Body of pancreas (tissue), 4 donors: ENCODE results near the gene KCNC1. TPM values are rescaled to one million over a fixed set of nuclear protein-coding genes. Genes with fewer than 3 reads are reported as not detected.

ENCODE experiments used
- ATAC-seq: fragments of 150-250 bp; one replicate; pipeline ENCODE4 v1.9.1; 2016
- DNase-seq, 4 donors: peaks; one replicate each; pipeline ENCODE4 v3.0.0-alpha.2; 2019
- H3K27ac ChIP-seq, 4 donors: fragments of 200-600 bp; sonication (generic); 1 replicate in 3 of 4; 2 replicates in 1 of 4; pipeline versions ENCODE4 v1.5.1 to v1.6.1; 2016 to 2019; ENCODE audit warnings: mild to moderate bottlenecking in 1 of 4, mixed read lengths in 1 of 4, moderate library complexity in 1 of 4
- H3K27me3 ChIP-seq, 2 donors: fragments of 200-600 bp; sonication (generic); one replicate each; pipeline ENCODE4 v1.6.0; 2016; ENCODE audit warnings: mild to moderate bottlenecking in 1 of 2
- H3K36me3 ChIP-seq, 2 donors: fragments of 200-600 bp; sonication (generic); replicated peaks in 1 of 2; 2 replicates each; pipeline ENCODE4 v1.5.1; 2016; ENCODE audit warnings: low read depth in 2 of 2; ENCODE audit not compliant: insufficient read depth in 1 of 2
- H3K4me1 ChIP-seq: fragments of 200-600 bp; sonication (generic); one replicate; pipeline ENCODE4 v1.6.0; 2016
- H3K4me3 ChIP-seq, 2 donors: fragments of 200-600 bp; sonication (generic); 1 replicate in 1 of 2; 2 replicates in 1 of 2; pipeline ENCODE4 v1.5.1; 2016 to 2019
- H3K9me3 ChIP-seq, 3 donors: fragments of 200-600 bp; sonication (generic); 1 replicate in 2 of 3; 2 replicates in 1 of 3; pipeline ENCODE4 v1.5.1; 2016
- POLR2A ChIP-seq, 3 donors: fragments of 450-650 bp; IDR thresholded peaks; one replicate each; pipeline ENCODE4 v1.6.1; 2016; ENCODE audit warnings: antibody characterized with exemption in 3 of 3, mild to moderate bottlenecking in 2 of 3
- WGBS, 2 donors: methylation state at CpG; one replicate each; pipeline ENCODE4 v1.1.5; 2017; 5-methylcytosine and 5-hydroxymethylcytosine counted together
- intact Hi-C: fragments of 100-400 bp; cut with DNase I; formaldehyde crosslinking; loops from one replicate; pipeline ENCODE4 v1.15.1; 2023
- total RNA-seq, 2 donors: library from RNA; depleted of rRNA; stranded (reverse); fragments of >200 nt; gene quantifications; one replicate each; pipeline ENCODE4 v1.1.0, GENCODE V29; 2016
- TF ChIP-seq, protein P1 (sequence below), 7 experiments: fragments of 450-650 bp in 4 of 7; fragments of 200-600 bp in 3 of 7; sonication (generic) in 3 of 7; IDR thresholded peaks; one replicate each; pipeline ENCODE4 v1.5.1; 2016 to 2019; ENCODE audit warnings: antibody characterized with exemption in 7 of 7

Gene KCNC1
- total RNA-seq, 2 donors from 2014 or later: 0.26 TPM; not detected in 1

DNA sequence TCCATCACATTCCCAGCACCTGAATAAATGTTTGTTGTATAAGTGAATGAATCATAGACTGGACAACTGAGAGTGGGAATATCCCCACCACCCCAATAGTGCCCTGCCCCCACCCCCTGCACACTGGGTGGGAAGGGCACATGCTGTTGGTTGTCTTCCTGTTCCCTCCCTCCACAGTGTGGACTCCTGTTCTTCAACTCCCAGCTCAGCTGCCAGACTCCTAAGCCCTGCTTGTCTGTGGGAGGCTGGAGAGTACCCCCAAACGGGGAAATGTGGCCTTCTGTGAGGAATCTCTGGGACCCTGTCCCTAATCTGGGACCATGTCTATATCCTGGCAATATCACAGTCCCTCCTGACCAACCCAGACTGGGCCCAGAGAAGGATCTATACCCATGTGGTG, 20.7 kb upstream of the KCNC1 start:
- peaks cover 0 to 4% of the 10 kb centered on the region in 2 donors for H3K27me3 ChIP-seq
- intact Hi-C loops: no loop called here

DNA sequence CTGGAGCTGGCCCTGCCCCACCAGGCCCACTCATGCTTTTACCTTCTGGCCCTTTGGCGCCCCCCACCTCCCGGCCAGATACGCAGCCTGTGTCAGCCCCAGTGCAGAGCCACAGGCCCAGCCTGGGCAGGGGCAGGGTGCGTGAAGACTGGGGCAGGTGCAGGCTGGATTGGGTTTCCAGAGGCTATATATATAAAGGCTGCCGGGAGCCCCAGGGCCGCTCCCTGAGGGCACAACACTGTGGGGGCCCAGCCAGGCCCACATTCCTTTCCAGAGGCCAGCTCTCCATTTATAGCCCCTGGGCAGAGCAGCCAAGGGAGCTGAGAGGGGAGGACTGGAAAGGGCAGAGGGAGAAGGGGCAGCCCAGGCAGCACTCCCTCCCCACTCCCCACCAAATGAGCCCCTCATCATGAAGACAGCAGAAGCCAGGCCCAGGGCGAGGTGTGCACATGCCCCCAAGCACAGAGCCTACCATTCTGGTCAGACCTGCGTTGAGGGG, 20.2 kb upstream of the KCNC1 start:
- TF ChIP-seq, protein P1, sequence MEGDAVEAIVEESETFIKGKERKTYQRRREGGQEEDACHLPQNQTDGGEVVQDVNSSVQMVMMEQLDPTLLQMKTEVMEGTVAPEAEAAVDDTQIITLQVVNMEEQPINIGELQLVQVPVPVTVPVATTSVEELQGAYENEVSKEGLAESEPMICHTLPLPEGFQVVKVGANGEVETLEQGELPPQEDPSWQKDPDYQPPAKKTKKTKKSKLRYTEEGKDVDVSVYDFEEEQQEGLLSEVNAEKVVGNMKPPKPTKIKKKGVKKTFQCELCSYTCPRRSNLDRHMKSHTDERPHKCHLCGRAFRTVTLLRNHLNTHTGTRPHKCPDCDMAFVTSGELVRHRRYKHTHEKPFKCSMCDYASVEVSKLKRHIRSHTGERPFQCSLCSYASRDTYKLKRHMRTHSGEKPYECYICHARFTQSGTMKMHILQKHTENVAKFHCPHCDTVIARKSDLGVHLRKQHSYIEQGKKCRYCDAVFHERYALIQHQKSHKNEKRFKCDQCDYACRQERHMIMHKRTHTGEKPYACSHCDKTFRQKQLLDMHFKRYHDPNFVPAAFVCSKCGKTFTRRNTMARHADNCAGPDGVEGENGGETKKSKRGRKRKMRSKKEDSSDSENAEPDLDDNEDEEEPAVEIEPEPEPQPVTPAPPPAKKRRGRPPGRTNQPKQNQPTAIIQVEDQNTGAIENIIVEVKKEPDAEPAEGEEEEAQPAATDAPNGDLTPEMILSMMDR (IDR thresholded peaks at IDR 0.05): no peak
- no peak for TF ChIP-seq POLR2A (IDR thresholded peaks at IDR 0.05)
- Histone ChIP-seq H3K27me3 (peaks cover 0 to 4% of the 10 kb centered on the region in 2 donors), H3K4me1 (peaks cover 6% of the 10 kb centered on the region), H3K9me3 (no peaks in the 10 kb centered on the region), H3K4me3 (no peak overlapping the region), H3K27ac (no peak overlapping the region), H3K36me3 (no peaks in the 10 kb centered on the region)
- ATAC-seq (no peak), DNase-seq (no peak)
- 43 to 59% methylated on average over 4 to 7 of the region's 8 CpGs for WGBS, 2 donors
- intact Hi-C loops: no loop called here

More for the DNA sequence above, 20.7 kb upstream of the KCNC1 start:
- ATAC-seq: no peak
- H3K27ac ChIP-seq: no peak overlapping the region
- no peaks in the 10 kb centered on the region for H3K9me3 ChIP-seq
- no peak for DNase-seq
- no peak for TF ChIP-seq POLR2A (IDR thresholded peaks at IDR 0.05)
- TF ChIP-seq, protein P1 (IDR thresholded peaks at IDR 0.05): no peak
- no peak overlapping the region for H3K4me3 ChIP-seq
- peaks cover under 1% of the 10 kb centered on the region for H3K4me1 ChIP-seq
- WGBS, 2 donors: 0% methylated on average over 1 of the region's 1 CpG; no CpG with 5 or more reads in 1 of the 2 donors
- H3K36me3 ChIP-seq: no peaks in the 10 kb centered on the region

- no peak for DNase-seq
- ATAC-seq: no peak
- Histone ChIP-seq H3K36me3 (no peaks in the 10 kb centered on the region), H3K9me3 (no peaks in the 10 kb centered on the region), H3K4me1 (peaks cover 10% of the 10 kb centered on the region), H3K27me3 (peaks cover 0 to 4% of the 10 kb centered on the region in 2 donors), H3K27ac (no peak overlapping the region), H3K4me3 (no peak overlapping the region)
- TF ChIP-seq POLR2A (IDR thresholded peaks at IDR 0.05): no peak
- TF ChIP-seq, protein P1 (IDR thresholded peaks at IDR 0.05): no peak
- WGBS, 2 donors: 62 to 70% methylated on average over 4 of the region's 4 CpGs
- intact Hi-C loops: no loop called here
Measured at GRCh38 chr11:17714870-17715269, 19.7 kb upstream of the KCNC1 start.

GRCh38 chr11:17716807-17717206, 17.8 kb upstream of the KCNC1 start:
- DNase-seq: no peak
- Histone ChIP-seq H3K36me3 (no peaks in the 10 kb centered on the region), H3K27ac (no peak overlapping the region), H3K4me3 (no peak overlapping the region), H3K9me3 (no peaks in the 10 kb centered on the region), H3K27me3 (peaks cover 0 to 20% of the 10 kb centered on the region in 2 donors), H3K4me1 (peaks cover 30% of the 10 kb centered on the region)
- 58 to 60% methylated on average over 2 of the region's 2 CpGs for whole genome bisulfite sequencing, 2 donors
- ATAC-seq: no peak
- intact Hi-C loops: no loop called here
- no peak for TF ChIP-seq POLR2A (IDR thresholded peaks at IDR 0.05)
- TF ChIP-seq, protein P1 (IDR thresholded peaks at IDR 0.05): no peak

DNA sequence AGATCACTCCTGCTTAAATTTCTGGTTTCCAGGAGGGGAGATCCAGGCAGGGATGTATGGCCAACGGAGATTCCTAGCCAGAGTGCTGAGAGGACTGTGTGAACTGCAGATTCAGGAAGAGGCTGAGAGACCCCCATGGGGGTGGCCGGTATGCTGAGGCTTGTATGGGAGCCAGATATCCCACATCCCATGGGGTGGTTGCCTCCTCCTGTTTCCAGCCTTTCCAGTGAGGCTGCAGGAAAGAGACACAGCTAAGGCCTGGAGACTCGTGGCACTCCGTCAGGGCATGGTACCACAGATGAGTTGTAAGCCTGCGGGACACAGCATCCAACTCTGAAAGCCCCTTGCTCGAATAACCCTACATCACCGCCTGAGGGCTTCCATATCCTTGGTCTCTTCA, 16.6 kb upstream of the KCNC1 start:
- H3K27me3 ChIP-seq: peaks cover 0 to 25% of the 10 kb centered on the region in 2 donors

More for the DNA sequence above, 16.6 kb upstream of the KCNC1 start:
- no peaks in the 10 kb centered on the region for H3K36me3 ChIP-seq
- 36 to 39% methylated on average over 3 to 7 of the region's 7 CpGs for WGBS, 2 donors
- H3K27ac ChIP-seq: no peak overlapping the region
- intact Hi-C loops: no loop called here
- H3K4me1 ChIP-seq: peaks cover 32% of the 10 kb centered on the region
- no peak overlapping the region for H3K4me3 ChIP-seq
- TF ChIP-seq, protein P1 (IDR thresholded peaks at IDR 0.05): no peak
- no peak for TF ChIP-seq POLR2A (IDR thresholded peaks at IDR 0.05)
- ATAC-seq (no peak), DNase-seq (no peak)
- H3K9me3 ChIP-seq: no peaks in the 10 kb centered on the region
